Central memory CD4-positive, alpha-beta T cell (primary cell): ENCODE measurements around the gene XIRP1.

Experiments used
- DNase-seq: peaks from one replicate; pipeline ENCODE4 v3.0.0; 2022

Gene XIRP1

DNA sequence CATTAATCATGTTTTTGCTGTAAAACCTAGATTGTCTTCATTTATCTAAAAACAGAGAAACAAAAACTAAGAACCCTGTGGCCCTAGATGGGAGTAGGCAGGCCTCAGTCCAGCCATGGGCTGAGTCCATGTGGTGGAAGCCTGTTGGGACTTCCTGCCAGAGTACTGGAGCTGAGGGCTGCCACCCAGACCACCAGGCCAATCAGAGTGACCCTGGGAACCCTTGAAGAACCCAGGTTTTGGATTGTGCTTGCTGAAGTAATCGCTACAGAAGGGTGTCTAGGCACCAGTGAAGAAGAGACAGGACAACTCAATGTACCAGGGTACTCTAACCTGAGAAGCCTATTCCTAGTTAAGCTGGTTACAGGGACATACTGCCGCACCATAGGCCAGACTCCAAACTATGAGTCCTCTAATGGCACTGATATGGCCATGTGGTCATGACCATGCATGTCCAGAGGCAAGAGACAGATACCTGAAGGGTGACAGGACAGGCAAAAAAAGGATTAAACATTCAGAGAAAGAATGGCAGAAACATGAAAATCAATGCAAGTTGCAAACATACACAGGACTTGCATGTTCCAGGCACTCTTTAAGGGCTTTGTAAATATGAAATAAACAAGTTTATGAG lies 51.9 kb downstream of the XIRP1 start:
- no peak for DNase-seq

DNA sequence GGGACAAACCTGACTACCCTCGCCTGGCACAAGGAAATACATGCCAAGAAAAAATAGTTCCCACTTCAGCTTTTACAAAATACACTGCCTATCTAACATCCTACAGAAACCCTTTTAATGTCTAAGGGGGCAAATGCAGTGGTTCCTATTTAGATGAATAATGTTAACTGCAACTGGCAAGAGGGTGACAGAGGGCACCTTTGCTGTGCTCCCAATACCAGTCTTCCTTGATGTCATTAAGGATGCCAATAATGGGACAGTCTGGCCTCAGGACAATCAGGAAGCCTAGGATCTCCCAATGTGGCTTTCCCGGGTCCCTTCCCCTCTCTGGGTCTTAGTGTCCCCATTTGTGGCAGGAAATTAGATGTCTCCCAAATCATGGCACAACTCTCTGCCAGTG lies 53.0 kb downstream of the XIRP1 start:
- DNase-seq, result no peak

DNA sequence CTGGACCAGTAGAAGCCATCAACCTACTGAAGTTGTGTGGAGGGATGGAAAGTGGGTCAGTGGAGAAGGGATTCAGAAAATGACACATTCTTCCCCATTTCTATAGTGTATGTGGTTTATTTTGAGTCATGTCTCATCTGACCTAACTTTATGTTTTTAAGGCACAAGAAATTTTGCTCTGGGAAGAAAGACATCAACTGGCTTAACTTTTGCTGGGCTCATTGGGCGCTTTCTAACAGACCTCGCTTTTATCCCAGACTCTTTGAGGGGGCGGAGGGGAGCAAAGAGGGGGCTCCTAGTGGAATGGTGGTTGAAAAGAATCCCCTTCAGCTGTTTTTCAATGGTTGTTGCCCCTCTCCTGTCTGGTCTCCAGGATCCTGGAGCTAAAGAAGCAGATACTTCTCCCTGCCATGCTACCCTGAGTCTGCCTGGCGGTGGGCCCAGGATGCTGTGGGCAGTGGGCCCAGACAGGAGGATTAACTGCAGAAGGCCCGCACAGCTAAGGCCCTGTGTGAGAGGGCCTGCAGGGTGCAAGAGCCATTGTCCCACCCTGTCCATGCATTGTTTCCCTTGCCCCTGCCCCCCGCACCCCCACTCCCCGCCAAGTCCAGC lies 53.5 kb downstream of the XIRP1 start:
- DNase-seq, result no peak

- peak; percentile 9 for DNase-seq
Measured at GRCh38 chr3:39137991-39138803, 54.2 kb downstream of the XIRP1 start.

- DNase-seq, result no peak
Measured at GRCh38 chr3:39137435-39137936, 54.9 kb downstream of the XIRP1 start.

DNA sequence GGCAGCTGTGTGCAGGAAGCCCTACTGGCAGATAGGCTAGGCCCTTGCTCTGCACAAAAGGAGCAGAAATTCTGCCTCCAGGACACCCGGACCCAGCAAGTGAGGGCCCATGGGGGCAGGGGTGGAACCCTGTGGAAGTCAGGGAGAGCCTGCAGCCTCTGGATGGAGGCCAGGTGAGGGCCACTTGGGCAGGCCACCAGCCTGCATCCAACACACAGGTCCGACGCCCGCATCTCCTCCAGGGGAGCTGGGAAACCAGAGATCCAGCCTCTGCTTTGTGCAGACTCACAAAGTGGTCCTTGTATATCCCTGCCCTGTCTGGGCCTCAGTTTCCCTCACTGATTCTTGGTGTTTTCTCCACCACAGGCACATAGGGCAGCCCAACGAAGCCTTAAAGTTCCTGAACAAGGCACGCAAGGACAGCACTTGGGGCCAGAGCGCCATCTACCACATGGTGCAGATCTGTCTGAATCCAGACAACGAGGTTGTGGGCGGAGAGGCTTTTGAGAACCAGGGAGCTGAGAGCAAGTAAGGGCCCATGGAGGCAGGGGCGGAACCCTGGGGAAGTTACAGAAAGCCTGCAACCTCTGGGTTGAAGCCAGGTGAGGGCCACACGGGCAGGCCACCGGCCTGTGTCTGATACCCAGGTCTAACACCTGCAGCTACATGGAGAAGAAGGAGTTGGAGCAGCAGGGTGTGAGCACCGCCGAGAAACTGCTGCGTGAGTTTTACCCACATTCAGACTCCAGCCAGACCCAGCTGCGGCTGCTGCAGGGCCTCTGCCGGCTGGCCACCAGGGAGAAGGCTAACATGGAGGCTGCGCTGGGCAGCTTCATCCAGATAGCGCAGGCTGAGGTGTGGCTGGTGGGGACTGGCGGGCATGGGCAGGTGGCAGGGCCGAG lies 55.6 kb downstream of the XIRP1 start:
- DNase-seq, result no peak

DNA sequence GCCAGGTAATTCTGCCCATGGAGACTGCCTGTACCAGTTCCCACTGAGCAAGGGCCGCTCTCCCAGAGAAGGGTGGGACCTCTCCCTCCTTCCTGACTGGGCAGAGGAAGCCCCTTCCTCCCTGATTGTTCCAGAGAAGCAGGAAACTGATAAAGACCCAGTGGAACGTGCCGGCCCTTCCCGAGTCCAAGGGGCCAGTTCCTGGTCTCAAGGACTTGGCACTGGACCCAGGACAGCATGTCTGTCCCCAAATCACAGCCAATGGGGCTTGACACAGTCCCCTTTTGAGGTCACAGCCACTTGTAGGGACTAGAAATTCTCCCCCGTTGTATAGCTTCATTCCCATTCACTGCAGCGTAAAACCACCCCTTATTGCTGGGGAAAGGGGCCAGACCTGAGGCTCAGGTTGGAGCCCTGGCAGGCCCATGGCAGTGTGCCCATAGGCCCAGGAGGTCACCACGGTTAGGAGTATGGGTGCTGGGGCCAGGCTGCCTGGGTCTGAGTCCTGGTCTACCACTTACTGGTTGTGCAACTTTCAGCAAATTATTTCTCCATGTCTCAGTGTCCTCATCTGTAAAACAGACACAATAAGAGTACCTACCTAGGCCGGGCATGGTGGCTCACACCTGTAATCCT lies 57.1 kb downstream of the XIRP1 start:
- no peak for DNase-seq

DNA sequence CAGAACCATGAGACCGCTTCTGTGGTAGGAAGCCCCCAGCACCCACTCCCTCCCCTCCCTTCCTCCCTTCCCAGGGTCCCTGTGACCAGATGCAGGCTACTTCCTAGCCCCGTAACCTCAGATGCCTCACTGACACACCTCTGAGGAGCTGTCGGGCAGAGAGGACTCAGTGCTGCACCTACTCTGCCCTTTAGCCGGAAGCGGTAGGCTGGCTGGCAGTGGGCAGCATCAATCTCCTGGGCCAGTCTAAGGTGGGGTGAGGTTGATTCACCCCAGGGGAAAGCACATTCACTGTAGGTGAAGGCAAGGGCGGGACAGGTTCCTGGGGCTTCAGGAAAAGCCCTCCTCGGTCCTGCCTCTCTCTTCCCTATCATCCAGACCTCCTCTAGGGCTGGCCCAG lies 58.1 kb downstream of the XIRP1 start:
- no peak for DNase-seq

DNA sequence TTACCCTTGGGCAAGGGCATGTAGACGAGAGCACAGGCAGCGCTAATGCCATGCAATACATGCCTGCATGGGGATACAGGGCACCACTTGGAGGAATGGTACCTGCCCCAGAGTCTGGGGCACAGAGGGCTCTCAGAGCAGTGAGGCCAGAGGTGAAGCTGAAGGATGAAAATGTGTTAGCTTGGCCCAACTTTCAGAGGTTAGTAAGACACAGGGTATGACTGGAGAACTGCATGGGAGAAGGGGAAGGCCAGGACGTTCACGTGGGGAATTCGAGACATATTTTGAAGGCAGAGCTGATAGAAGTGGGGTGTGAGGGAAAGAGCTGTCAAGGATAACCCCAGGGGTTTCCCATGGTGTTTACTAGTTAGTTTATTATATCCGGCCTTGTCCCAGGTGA lies 58.6 kb downstream of the XIRP1 start:
- DNase-seq, result no peak
